IMR-90 (cell line): ENCODE results near the gene VPS54.

Source experiments
- BHLHE40 ChIP-seq: fragments of 150-350 bp; IDR thresholded peaks from 2 replicates; pipeline ENCODE4 v1.6.1; 2016; ENCODE audit warnings: mild to moderate bottlenecking, low read depth, low read length
- CTCF ChIP-seq: conservative IDR thresholded peaks from 2 replicates; pipeline ENCODE4 v1.5.1; 2012; ENCODE audit warnings: mild to moderate bottlenecking, low read depth, low read length, improper control_type of control experiment
- MAFK ChIP-seq: IDR thresholded peaks from 2 replicates; pipeline ENCODE4 v1.6.1; 2012; ENCODE audit warnings: low read depth, low read length, improper control_type of control experiment
- MAZ ChIP-seq: IDR thresholded peaks from 2 replicates; pipeline ENCODE4 v1.6.1; 2012; ENCODE audit warnings: low read depth, mild to moderate bottlenecking, low read length, improper control_type of control experiment, moderate library complexity, borderline replicate concordance
- MXI1 ChIP-seq: IDR thresholded peaks from 2 replicates; pipeline ENCODE4 v1.6.1; 2012; ENCODE audit warnings: low read depth, mild to moderate bottlenecking, low read length, moderate library complexity, borderline replicate concordance
- RAD21 ChIP-seq: IDR thresholded peaks from 2 replicates; pipeline ENCODE4 v1.6.1; 2012; ENCODE audit warnings: low read length, improper control_type of control experiment
- RCOR1 ChIP-seq: IDR thresholded peaks from 2 replicates; pipeline ENCODE4 v1.6.1; 2012; ENCODE audit warnings: mild to moderate bottlenecking, low read length, improper control_type of control experiment; ENCODE audit not compliant: insufficient replicate concordance
- SMC3 ChIP-seq: fragments of 150-350 bp; IDR thresholded peaks from 2 replicates; pipeline ENCODE4 v1.6.1; 2016; ENCODE audit warnings: low read depth, mild to moderate bottlenecking, antibody characterized with exemption, low read length, moderate library complexity

- TF ChIP-seq RCOR1 (no peak), MAFK (no peak), BHLHE40 (no peak), CTCF (no peak), MXI1 (no peak), SMC3 (no peak), MAZ (no peak), RAD21 (no peak)
Observed at GRCh38 chr2:64021578-64021977, 2.4 kb upstream of the VPS54 start.
